Activated B cell treated with CpG ODN at 0.5 μM for 24 hours (primary cell): ENCODE results near the gene CABP7. TPM values are rescaled to one million over a fixed set of nuclear protein-coding genes. Genes with fewer than 3 reads are reported as not detected.

Experiments
- ATAC-seq: fragments of 200-7000 bp; cut with Tn5 transposase; one replicate; pipeline ENCODE4 v1.10.0; 2021; ENCODE audit warnings: low read depth, mild to moderate bottlenecking, moderate library complexity
- CTCF ChIA-PET: fragments of 350-600 bp; sonication (Branson Sonifier 250); formaldehyde crosslinking; loops from one replicate; lab custom pipeline; 2021; ENCODE audit warnings: antibody characterized with exemption; lab: Charles Lee
- POLR2A ChIA-PET: fragments of 350-600 bp; sonication (Branson Sonifier 250); formaldehyde crosslinking; loops from one replicate; lab custom pipeline; 2021; ENCODE audit warnings: antibody characterized with exemption; lab: Charles Lee
- DNase-seq: peaks from one replicate; pipeline ENCODE4 v3.0.0; 2022
- H3K27ac Mint-ChIP-seq: one replicate; pipeline ENCODE4 v1.8.0; 2020; ENCODE audit warnings: mixed read lengths
- H3K27me3 Mint-ChIP-seq: one replicate; pipeline ENCODE4 v1.8.0; 2021; ENCODE audit warnings: mixed read lengths
- H3K36me3 Mint-ChIP-seq: one replicate; pipeline ENCODE4 v1.8.0; 2021; ENCODE audit warnings: low read depth, mixed read lengths
- H3K4me1 Mint-ChIP-seq: one replicate; pipeline ENCODE4 v1.8.0; 2021; ENCODE audit warnings: mixed read lengths
- H3K4me3 Mint-ChIP-seq: one replicate; pipeline ENCODE4 v1.8.0; 2020; ENCODE audit warnings: mild to moderate bottlenecking, mixed read lengths
- H3K9me3 Mint-ChIP-seq: one replicate; pipeline ENCODE4 v1.8.0; 2020; ENCODE audit warnings: mixed read lengths
- intact Hi-C: fragments of 100-400 bp; cut with micrococcal nuclease; formaldehyde crosslinking; loops from one replicate; pipeline ENCODE4 v1.15.1; 2024
- total RNA-seq: library from RNA; stranded (reverse); gene quantifications from 2 replicates; pipeline ENCODE4 v1.2.3, GENCODE V29; 2022
- TF ChIP-seq, protein P1 (sequence below): fragments of 200-600 bp; IDR thresholded peaks from one replicate; pipeline ENCODE4 v1.8.0; 2022; ENCODE audit warnings: antibody characterized with exemption, mild to moderate bottlenecking

The CABP7 gene
- total RNA-seq, 1 donor from 2014 or later = 0.07 TPM

DNA sequence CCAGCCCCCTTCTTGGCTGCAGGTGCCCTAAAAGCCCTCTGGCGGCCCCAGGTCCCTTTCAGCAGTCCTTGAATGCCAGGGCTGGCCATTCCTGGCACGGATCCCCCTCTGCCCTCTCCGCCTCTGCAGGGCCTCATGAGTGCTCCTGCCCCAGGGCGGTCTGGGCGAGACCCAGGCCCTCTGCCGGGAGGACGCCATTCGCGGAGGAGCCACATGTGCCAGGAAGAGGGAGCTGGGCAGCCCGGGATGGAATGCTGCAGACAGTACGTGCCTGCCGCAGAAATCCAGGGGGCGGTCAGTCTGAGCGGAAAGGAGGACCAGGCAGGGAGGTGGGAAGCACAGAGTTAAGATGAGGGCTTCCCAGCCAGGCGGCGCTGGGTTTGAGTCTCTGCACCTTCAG is 2.8 kb downstream of the CABP7 start:
- POLR2A ChIA-PET = no interaction called here
- CTCF ChIA-PET = no interaction called here

DNA sequence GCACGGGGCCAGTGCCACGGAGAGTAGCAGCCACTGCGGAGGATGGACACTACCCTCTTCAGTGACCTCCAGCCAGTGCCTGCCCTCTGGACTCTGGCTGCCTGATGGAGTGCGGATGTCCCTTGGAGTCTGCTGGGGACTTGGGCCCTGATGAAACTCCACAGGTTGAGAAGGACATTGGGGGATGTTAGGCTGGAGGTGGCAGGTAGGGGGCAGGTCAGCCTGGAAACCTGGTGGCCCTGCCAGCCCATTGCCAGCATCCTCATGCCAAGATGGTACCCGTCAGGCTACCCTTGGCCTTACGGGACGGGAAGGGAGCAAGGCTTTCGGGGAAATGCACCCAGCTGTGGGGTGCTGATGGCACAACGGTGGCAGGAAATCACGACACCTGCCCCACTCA is 4.0 kb downstream of the CABP7 start:
- POLR2A ChIA-PET = no interaction called here
- CTCF ChIA-PET = no interaction called here
- Mint-ChIP-seq H3K27ac (no peak overlapping the region), H3K9me3 (no peaks in the 10 kb centered on the region), H3K27me3 (peaks cover 19% of the 10 kb centered on the region), H3K4me1 (peaks cover 7% of the 10 kb centered on the region), H3K4me3 (no peak overlapping the region), H3K36me3 (no peaks in the 10 kb centered on the region)
- TF ChIP-seq, protein P1, sequence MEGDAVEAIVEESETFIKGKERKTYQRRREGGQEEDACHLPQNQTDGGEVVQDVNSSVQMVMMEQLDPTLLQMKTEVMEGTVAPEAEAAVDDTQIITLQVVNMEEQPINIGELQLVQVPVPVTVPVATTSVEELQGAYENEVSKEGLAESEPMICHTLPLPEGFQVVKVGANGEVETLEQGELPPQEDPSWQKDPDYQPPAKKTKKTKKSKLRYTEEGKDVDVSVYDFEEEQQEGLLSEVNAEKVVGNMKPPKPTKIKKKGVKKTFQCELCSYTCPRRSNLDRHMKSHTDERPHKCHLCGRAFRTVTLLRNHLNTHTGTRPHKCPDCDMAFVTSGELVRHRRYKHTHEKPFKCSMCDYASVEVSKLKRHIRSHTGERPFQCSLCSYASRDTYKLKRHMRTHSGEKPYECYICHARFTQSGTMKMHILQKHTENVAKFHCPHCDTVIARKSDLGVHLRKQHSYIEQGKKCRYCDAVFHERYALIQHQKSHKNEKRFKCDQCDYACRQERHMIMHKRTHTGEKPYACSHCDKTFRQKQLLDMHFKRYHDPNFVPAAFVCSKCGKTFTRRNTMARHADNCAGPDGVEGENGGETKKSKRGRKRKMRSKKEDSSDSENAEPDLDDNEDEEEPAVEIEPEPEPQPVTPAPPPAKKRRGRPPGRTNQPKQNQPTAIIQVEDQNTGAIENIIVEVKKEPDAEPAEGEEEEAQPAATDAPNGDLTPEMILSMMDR = no peak
- no peak for DNase-seq
- ATAC-seq = no peak
- intact Hi-C loops = no loop called here

More for the DNA sequence above, 2.8 kb downstream of the CABP7 start:
- Mint-ChIP-seq H3K27me3 (peaks cover 27% of the 10 kb centered on the region), H3K27ac (no peak overlapping the region), H3K36me3 (no peaks in the 10 kb centered on the region), H3K9me3 (no peaks in the 10 kb centered on the region), H3K4me3 (no peak overlapping the region), H3K4me1 (peaks cover 7% of the 10 kb centered on the region)
- no peak for ATAC-seq
- intact Hi-C loops = no loop called here
- no peak for DNase-seq
- TF ChIP-seq, protein P1 = no peak

DNA sequence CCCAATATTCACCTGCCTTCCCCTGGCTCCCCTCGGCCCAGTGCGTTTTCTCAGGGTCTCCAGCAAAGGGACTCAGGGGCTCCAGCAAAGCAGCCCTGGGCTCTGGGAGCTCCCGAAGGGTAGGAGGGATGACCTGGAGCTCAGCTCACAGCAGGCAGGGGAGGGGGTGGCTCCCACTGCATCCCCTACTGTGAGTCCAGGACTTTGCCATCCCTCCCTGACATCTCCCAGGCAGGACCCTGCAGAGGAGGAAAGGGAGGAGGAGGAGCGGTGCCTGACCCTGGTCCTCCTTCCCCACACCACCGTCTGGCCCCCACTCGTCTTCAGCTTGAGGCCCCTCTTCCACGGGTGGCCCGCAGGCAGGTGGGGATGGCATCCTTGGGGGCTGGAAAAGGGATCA is 5.0 kb downstream of the CABP7 start:
- TF ChIP-seq, protein P1 = no peak
- Mint-ChIP-seq H3K4me3 (no peak overlapping the region), H3K27me3 (peaks cover 10% of the 10 kb centered on the region), H3K36me3 (no peaks in the 10 kb centered on the region), H3K9me3 (no peaks in the 10 kb centered on the region), H3K27ac (no peak overlapping the region), H3K4me1 (peaks cover 3% of the 10 kb centered on the region)
- ChIA-PET CTCF (no interaction called here), POLR2A (no interaction called here)
- DNase-seq = no peak
- ATAC-seq = no peak
- intact Hi-C loops = no loop called here

DNA sequence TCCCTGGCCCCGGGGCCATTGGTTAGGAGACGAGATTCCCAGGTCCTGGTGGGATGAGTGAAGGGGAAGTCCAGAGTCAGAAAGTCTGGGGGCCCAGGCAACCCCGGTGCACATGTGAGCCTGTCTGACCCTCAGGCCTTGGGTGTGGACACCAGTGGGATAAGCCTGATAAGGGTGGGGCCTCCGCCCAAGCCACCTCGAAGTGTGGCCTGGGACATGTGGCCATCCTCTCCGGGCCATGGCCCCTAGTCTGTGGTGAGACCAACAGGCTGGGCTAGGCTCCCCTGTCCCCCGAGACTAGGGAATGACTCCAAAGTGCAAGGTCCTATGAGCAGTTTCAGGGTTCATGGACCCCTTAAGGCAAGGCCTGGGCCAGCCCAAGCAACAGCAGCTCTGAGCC is 6.3 kb downstream of the CABP7 start:
- H3K27me3 Mint-ChIP-seq = peaks cover 10% of the 10 kb centered on the region
- intact Hi-C loops = no loop called here
- TF ChIP-seq, protein P1 = no peak
- ATAC-seq (no peak), DNase-seq (no peak)
- peaks cover 3% of the 10 kb centered on the region for H3K4me1 Mint-ChIP-seq
- ChIA-PET CTCF (interaction anchor here (1.2 kb wide), 1 partner anchor 279 kb away, joined by 4 read pairs; no protein-coding TSS in a partner anchor), POLR2A (no interaction called here)
- H3K27ac Mint-ChIP-seq = no peak overlapping the region
- H3K4me3 Mint-ChIP-seq = no peak overlapping the region
- no peaks in the 10 kb centered on the region for H3K9me3 Mint-ChIP-seq
- H3K36me3 Mint-ChIP-seq = peaks cover 7% of the 10 kb centered on the region

DNA sequence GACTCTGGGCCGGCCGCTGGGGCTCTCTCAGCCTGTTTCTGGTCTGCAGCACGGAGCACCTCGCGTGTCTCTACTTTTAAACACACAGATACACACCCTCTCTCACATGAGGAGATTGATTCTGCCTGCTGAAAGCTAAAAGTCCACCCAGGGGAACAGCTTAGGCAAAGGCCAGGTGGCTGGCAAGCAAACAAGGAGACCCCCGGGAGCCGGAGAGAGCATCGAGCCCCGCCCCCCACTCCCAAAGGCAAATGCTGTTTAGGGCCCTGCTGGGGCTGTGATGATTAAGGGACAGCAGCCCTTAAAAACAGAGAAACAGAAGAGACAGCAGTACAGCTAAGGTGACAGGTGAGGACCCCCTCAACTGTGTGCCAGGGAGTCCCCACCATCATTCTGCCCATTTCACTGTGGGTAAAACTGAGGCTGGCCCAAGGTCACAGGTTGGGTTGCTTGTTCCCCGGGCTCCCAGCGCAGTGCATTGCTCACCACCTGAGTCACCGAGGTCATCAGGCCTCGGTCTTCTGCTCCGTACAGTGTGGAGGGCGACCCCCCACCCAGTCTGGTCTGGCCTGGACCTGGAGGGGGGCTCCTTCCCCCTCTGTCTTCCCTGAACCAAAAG is 6.8 kb downstream of the CABP7 start:
- DNase-seq (no peak), ATAC-seq (no peak)
- H3K27ac Mint-ChIP-seq = no peak overlapping the region
- TF ChIP-seq, protein P1 = no peak
- H3K36me3 Mint-ChIP-seq = peaks cover 10% of the 10 kb centered on the region
- peaks cover 6% of the 10 kb centered on the region for H3K27me3 Mint-ChIP-seq
- no peaks in the 10 kb centered on the region for H3K9me3 Mint-ChIP-seq
- no peak overlapping the region for H3K4me3 Mint-ChIP-seq
- intact Hi-C loops = loop anchor here (1.0 kb wide), 1 partner anchor 279 kb away; no protein-coding TSS in a partner anchor
- ChIA-PET POLR2A (no interaction called here), CTCF (interaction anchor here (1.2 kb wide), 1 partner anchor 278 kb away, joined by 4 read pairs; no protein-coding TSS in a partner anchor)
- H3K4me1 Mint-ChIP-seq = no peaks in the 10 kb centered on the region
